ENCODE results near the gene CCDC14.

GRCh38 chr3:123953735-123954134 is 7.3 kb downstream of the CCDC14 start:
- no peak for TF ChIP-seq POLR2AphosphoS5 (IDR thresholded peaks at IDR 0.05; ENCODE audit: borderline replicate concordance, low read depth, low read length)
- TF ChIP-seq EZH2 (IDR thresholded peaks at IDR 0.05) = no peak
- TF ChIP-seq FOXP2 (optimal IDR thresholded peaks at IDR 0.05; ENCODE audit: control extremely low read depth, extremely low read length, insufficient read depth) = no peak
